NCI-H1694 (cell line): ENCODE measurements around the gene MRS2.
A peak's percentile ranks its signal among the peaks of the same experiment; 100 is the strongest.
"Not testable (repeated sequence)": the region's sequence is repeated elsewhere in the genome, so short reads cannot be mapped to it uniquely, and the experiment has no call there.

Experiments used
- DNase-seq: peaks from one replicate; lab custom pipeline; 2025; lab: John Stamatoyannopoulos, UW

MRS2 gene, protein sequence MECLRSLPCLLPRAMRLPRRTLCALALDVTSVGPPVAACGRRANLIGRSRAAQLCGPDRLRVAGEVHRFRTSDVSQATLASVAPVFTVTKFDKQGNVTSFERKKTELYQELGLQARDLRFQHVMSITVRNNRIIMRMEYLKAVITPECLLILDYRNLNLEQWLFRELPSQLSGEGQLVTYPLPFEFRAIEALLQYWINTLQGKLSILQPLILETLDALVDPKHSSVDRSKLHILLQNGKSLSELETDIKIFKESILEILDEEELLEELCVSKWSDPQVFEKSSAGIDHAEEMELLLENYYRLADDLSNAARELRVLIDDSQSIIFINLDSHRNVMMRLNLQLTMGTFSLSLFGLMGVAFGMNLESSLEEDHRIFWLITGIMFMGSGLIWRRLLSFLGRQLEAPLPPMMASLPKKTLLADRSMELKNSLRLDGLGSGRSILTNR

DNA sequence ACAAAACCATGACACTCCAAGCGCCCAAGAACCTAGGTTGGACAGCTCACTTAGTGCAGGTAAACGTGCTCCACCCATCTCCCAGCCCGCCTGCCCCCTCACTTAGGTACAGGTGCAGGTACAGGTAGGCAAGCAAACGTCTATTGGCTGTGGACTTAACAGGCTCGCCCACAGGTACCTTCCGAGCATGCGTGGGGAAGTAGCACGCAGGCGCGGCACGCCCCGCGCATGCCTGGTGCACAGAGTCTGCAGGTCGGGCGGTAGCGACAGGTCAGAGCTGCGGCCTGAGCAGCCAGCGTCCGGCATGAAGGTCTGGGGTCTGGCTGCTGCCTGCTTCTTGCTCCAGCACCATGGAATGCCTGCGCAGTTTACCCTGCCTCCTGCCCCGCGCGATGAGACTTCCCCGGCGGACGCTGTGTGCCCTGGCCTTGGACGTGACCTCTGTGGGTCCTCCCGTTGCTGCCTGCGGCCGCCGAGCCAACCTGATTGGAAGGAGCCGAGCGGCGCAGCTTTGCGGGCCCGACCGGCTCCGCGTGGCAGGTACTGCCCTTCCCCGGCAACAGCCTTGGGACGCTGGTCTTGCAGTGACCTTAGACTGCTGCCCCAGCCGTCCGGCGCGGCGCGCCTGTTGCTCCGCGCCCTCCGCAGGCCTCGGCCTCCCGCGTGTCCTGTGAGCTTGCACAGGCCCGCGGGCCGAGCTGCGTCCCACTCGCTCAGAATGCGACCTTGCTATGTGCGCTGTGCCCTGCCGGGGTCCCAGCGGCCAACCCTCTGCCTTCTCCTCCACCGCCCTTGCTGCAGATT is at the start of gene MRS2:
MRS2 (plus strand) TSS at position 240 of the 804 bp plus-strand sequence; CDS start at position 351, 111 bp downstream.
- DNase-seq: no peak

DNA sequence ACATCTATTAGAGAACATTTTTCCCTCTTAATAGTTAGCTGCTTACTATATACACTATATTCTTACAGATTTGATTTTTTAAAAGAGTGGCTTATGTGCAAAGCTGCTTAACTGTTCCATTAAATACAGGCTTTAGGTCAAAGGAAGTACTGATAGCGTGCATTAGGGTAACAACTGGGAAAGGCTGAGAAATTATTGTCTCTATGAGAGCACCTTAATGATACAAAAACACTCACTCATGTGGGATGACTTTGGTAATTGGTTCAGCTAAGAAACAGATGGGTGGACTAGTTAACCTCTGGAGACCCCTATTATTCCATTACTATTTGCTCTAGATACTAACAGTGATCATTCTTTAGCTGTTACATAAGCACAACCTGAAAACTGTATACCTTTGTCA is 48.9 kb upstream of the MRS2 start:
- no peak for DNase-seq

DNA sequence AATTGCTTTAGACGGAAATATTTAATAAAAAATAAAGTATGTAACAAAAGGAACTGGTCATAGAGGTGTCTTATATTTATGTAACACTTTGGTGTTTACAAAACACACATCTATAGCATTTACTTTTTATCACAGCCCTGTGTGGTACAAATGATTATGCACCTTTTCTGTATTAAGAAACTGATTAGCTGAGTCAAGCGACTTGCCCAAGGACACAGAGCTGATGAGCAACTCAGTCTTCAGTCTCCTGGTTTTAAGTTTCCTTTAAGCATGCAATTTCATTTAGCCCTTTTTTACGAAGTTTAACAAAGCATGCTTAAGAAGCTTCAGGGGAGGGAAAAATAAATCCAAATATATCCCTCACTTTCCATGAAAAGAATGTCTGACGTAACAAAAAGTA is 47.3 kb upstream of the MRS2 start:
- DNase-seq: no peak

DNA sequence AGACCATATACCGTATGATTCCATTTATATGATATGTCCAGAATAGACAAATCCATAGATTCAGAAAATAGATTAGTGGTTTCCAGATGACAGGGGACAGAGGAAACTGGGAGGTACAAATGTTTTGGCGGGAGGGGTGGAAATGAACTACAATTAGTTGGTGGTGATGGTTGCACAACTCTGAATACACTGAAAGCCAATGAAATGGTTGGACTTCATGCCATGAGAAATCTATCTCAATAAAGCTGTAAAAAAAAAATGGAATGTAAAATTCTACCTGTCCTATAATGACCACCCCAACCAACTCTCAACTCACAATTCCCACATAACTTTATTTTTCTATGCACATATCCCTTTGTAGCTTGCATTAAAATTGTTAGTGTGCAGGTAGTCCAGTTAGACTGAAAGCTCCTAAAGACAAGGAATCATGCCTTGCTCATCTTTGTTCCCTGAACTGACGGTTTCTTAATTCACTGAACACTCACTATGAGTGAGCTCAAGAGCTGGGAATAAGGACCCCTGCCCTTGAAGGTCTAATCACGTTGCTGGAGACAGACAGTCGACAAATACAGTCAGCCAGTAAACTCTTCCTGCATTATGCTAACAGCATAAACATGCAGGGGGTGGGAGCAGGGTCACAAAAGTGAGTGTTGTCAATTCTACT is 46.3 kb upstream of the MRS2 start:
- no peak for DNase-seq

DNA sequence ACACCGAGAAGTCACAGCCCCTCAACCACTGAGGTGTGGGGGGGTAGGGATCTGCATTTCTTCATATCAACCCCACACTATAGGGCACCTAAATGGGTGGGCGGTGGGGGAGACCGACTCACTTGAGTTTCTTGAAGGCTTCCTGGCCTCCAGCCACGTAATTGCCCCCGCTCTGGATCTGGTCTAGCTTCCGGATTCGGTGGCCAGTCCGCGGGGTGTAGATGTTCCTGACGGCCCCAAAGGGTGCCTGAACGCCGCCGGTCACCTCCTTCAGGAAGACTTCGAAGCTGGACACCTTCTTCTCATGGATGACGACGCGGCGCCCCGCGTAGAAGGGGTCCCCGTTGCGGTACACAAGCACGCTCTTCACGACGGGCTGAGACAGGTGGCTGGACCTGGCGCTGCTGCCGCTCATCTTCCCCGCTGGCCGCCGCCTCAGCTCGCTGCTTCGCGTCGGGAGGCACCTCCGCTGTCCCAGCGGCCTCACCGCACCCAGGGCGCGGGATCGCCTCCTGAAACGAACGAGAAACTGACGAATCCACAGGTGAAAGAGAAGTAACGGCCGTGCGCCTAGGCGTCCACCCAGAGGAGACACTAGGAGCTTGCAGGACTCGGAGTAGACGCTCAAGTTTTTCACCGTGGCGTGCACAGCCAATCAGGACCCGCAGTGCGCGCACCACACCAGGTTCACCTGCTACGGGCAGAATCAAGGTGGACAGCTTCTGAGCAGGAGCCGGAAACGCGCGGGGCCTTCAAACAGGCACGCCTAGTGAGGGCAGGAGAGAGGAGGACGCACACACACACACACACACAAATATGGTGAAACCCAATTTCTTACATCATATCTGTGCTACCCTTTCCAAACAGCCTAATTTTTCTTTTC is 45.2 kb upstream of the MRS2 start, which contains the start of gene DCDC2:
DCDC2 (minus strand) TSS at position 724 of the 883 bp plus-strand sequence; CDS start at position 415, 309 bp downstream.
- DNase-seq: no peak

DNA sequence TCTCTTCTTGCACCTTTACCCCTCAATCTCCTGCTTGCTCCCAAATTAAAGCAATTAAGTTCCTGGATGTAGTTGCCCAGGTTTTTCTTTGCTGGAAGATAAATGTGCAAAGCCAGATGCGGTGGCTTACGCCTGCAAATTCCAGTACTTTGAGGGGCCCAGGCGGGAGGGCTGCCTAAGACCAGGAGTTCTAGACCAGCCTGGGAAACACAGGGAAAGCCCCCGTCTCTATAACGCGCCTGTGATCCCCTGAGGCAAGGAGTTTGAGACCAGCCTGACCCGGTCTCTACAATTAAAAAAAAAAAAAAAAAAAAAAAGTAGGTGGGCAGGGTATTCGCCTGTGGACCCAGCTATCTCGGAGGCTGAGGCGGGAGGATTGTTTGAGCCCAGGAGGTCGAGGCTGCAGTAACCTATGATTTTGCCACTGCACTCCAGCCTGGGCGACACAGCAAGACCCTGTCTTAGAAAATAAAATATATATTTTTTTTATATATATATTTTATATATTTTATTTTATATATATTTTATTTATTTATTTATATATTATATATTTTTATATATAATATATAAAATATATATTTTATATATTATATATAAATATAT is 44.4 kb upstream of the MRS2 start:
- no peak for DNase-seq

DNA sequence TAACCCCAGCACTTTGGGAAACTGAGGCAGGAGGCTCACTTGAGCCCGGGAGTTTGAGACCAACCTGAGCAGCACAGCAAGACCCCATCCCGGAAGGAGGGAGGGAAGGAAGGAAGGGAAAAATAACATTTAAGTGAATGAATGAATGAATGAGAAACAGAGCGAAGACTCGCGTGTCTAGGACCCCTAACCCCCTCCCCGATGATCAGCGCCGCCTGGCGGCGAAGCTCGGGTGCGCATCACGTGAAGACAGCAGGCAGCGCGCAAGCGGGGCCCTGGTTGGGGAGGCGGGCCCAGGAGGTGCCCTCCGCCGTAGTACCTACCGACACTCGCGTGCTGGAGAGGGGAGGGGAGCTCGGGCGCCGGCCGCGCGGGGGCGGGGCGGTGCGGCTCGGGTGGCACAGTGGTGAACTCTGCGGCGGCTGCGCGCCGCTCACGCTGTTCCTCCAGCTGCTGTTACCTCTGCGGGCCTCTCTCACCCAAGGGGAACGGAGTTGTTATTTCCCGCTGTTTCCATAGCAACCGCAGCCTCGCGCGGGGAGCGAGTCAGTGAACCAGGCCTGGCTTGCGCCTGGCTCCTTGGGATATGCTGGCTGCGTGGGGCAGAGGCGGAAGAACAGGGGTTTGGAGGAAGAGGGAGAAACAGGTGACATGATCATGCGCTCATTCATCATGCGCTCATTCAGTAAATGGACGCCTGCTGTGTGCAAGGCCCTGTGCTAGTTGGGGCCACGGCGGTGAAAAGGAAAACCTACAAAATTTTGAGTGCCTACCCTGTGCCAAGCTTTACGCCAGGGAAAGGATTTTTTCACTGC is 42.9 kb upstream of the MRS2 start:
- peak; percentile 80 for DNase-seq

DNA sequence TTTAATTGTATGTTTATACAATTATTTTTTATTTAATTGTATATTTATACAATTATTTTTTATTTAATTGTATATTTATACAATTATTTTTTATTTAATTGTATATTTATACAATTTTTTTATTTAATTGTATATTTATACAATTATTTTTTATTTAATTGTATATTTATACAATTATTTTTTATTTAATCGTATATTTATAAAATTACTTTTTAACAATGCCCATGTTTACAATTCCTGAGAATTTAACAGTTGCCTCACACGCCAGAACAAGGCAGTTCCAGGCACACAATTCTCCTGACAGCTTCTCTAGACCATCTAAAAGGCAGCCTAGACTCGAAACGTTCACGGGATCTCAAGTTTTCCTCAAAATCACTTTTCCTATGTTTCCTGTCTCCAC is 40.4 kb upstream of the MRS2 start:
- not testable (repeated sequence) for DNase-seq

DNA sequence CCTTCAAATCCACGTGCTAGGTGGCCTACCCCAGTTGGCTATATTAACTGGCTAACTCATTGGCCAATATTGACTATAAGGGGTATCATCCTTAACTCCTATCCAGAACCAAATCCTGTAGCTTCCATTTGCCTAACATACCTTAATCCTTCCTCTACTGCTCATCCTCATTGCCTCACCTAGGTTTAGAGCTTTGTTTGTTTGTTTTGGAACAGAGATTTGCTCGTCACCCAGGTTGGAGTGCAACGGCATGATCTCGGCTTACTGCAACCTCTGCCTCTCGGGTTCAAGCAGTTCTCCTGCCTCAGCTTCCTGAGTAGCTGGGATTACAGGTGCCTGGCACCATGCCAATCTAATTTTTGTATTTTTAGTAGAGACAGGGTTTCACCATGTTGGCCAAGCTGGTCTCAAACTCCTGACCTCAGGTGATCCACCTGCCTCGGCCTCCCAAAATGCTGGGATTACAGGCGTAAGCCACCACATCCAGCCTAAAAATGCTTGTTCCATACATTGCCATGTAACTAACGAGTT is 37.6 kb upstream of the MRS2 start:
- DNase-seq: not testable (repeated sequence)

DNA sequence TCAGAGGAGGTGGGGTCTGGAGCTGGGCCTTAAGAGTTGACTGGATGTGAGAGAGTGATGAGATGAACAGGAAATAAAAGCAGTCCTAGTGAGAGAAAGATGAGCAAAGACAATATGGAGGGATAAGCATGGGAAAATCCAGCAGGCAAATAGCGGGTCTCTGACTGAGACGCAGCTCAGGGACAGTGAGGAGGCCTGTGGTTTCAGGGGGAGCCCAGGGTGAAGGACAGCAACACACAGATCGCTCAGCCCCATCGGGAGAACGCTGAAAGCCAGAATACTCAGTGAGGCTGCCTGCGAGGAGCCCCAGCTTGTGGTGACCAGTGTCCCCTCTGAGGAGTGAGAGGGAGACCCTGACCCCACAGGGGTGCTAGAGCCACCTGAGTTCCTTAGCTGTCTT is 28.1 kb upstream of the MRS2 start:
- no peak for DNase-seq

DNA sequence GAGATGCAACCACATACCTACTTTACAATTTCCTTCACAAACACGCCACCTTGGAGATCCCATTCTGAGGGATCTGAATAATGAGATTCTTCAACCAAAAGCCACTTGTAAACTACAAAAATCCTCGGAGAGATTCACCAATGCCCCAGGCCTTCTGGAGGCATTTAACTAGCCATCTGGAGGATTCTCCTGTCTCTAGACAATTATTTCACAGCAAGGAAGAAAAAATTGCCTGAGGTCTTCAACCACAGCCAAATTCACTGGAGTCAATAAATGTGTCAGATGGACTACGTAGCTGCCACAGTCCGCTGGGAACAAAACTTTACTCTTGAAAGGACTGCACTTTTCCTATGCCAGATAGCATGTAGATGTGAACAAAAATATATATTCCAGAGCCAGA is 25.9 kb upstream of the MRS2 start:
- DNase-seq: no peak

DNA sequence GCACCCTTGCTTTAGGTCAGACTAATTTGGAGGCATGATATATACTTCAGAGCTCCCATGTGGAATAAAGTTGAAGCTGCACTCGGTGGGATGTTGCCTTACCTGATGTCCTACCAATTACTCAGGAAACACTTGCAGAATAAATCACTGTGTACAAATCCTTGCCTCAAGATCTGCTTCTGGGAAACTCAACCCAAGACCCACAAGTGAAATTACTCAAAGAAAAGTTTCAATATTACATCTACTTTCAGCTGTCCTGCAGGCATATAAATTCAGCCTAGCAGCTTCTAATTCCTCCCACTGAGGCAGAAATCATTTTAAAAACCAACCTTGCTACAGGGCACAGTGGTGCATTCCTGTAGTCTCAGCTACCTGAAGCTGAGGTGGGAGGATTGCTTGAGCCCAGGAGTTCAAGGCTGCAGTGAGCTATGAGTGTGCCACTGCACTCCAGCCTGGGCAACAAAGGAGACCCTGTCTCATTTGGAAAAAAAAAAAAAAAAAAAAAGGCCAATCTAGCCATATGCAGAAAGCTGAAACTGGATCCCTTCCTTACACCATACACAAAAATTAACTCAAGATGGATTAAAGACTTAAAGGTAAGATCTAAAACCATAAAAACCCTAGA is 24.2 kb upstream of the MRS2 start:
- DNase-seq: no peak

DNA sequence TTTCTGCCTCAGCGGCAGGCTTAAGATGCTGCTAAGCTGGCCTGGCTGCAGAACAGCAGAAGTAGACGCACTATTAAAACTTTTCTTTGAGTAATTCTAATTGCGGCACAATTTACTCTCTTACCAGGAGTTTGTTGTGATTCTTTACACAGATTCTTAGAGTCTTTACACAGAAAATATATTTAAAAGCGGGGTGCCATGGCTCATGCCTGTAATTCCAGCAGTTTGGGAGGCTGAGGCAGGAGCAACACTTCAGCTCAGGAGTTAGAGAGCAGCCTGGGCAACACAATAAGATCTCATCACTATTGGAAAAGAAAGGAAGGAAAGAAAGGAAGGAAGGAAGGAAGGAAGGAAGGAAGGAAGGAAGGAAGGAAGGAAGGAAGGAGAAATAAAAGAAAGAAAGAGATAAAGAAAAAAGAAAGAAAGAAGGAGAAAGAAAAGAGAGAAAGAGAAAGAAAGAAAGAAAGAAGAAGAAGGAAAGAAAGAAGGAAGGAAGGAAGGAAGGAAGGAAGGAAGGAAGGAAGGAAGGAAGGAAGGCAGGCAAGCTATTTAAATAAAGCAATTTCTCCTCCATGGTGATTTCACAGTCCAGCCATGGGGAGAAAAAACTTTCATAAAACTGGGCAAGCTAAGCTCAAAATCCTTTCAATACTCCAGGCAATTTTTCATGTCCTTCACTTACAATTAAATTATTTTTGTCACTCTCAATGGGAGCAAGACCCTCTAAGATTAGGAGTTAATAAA is 21.1 kb upstream of the MRS2 start:
- DNase-seq: no peak

DNA sequence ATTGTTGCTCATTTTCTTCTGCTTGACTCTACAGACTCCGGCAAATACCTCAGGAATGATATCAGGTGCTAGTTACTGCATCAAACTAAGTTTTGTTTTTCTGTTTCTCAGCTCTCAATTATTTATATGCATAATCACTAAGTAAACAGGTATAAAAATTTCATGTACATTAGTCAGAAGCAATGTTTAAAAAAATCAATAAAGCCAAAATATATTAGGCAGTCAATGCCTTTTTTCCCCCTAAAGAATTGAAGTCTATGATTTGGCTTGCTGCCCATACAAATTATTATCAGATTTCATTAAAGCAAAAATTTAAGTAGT is 20.6 kb upstream of the MRS2 start:
- no peak for DNase-seq

DNA sequence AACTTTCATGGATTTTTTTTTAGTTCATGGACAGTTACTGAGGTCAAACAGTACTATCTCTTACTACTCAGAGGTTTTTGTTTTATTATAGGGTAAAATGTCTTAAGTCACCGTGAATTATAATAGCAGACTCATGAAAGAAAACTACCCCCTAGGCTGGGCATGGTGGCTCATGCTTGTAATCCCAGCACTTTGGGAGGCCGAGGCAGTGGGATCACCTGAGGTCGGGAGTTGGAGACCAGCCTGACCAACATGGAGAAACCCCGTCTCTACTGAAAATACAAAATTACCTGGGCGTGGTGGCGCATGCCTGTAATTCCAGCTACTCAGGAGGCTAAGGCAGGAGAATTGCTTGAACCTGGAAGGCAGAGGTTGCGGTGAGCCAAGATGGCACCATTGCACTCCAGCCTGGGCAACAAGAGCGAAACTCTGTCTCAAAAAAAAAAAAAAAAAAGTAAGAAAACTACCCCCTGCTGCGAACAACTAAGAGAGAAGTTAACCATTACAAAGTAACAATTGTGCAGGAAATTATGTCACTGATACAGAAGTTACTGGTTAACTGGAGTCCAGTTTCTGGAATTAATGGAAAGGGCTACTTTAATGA is 19.7 kb upstream of the MRS2 start:
- not testable (repeated sequence) for DNase-seq

DNA sequence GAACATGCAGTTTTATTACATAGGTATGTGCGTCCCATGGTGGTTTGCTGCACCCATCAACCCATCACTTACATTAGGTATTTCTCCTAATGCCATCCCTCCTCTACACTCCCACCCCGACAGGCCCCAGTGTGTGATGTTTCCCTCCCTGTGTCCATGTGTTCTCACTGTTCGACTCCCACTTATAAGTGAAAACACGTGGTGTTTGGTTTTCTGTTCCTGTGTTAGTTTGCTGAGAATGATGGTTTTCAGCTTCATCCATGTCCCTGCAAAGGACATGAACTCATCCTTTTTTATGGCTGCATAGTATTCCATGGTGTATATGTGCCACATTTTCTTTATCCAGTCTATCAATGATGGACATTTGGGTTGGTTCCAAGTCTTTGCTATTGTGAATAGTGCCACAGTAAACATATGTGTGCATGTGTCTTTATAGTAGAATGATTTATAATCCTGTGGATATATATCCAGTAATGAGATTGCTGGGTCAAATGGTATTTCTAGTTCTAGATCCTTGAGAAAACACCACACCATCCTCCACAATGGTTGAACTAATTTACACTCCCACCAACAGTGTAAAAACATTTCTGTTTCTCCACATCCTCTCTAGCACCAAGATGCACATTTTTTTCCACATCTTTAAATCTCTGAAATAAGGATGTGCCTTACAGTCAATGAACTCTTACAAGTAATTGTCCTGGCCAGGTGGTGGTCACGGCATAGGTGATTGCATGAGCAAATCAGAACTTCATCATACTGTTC is 18.2 kb upstream of the MRS2 start:
- DNase-seq: not testable (repeated sequence)

DNA sequence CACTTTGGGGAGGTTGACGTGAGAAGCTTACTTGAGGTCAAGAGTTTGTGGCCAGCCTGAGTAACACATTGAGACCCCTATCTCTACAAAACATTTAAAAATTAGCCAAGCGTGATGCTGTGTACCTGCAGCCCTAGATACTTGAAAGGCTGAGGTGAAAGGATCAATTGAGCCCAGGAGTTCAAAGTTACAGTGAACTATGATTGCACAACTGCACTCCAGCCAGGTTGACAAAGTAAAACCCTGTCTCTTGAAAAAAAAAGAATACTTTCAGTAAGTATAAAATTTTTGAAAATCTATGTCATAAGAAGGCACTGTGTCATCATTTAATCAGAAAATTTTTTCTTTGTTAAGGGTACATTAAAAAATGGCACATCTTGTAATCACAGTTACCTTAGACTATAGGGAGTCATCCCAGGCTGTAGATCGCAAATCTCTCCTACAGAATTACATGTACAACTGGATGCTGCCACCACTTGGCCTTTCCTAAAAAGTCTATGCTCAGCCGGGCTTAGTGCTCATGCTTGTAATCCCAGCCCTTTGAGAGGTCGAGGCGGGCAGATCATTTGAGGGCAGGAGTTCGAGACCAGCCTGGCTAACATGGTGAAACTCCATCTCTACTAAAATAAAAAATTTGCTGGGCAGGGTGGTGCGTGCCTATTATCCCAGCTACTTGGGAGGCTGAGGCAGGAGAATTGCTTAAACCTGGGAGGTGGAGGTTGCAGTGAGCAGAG is 17.0 kb upstream of the MRS2 start:
- no peak for DNase-seq
